Renal cortex interstitium (tissue), 15 donors: ENCODE results near the gene ARID4B. TPM values are rescaled to one million over a fixed set of nuclear protein-coding genes. Genes with fewer than 3 reads are reported as not detected.
"Not testable (repeated sequence)": the region's sequence is repeated elsewhere in the genome, so short reads cannot be mapped to it uniquely, and the experiment has no call there.

Experiments used
- DNase-seq, 11 donors: peaks; one replicate each; pipeline ENCODE4 v3.0.0-alpha.2; 2013; ENCODE audit warnings: low read depth in 9 of 11, low spot score in 4 of 11; ENCODE audit errors: extremely low read depth in 1 of 11
- long read RNA-seq, 16 experiments: transcript quantifications; one replicate each; lab custom pipeline, GENCODE V29; 2026
- polyA plus RNA-seq, 3 donors: library from polyadenylated mRNA; unstranded; fragments of 120-200 nt; gene quantifications; one replicate each; pipeline ENCODE4 v1.2.1, GENCODE V29; 2013; ENCODE audit not compliant: insufficient read length in 3 of 3

ARID4B gene, protein sequence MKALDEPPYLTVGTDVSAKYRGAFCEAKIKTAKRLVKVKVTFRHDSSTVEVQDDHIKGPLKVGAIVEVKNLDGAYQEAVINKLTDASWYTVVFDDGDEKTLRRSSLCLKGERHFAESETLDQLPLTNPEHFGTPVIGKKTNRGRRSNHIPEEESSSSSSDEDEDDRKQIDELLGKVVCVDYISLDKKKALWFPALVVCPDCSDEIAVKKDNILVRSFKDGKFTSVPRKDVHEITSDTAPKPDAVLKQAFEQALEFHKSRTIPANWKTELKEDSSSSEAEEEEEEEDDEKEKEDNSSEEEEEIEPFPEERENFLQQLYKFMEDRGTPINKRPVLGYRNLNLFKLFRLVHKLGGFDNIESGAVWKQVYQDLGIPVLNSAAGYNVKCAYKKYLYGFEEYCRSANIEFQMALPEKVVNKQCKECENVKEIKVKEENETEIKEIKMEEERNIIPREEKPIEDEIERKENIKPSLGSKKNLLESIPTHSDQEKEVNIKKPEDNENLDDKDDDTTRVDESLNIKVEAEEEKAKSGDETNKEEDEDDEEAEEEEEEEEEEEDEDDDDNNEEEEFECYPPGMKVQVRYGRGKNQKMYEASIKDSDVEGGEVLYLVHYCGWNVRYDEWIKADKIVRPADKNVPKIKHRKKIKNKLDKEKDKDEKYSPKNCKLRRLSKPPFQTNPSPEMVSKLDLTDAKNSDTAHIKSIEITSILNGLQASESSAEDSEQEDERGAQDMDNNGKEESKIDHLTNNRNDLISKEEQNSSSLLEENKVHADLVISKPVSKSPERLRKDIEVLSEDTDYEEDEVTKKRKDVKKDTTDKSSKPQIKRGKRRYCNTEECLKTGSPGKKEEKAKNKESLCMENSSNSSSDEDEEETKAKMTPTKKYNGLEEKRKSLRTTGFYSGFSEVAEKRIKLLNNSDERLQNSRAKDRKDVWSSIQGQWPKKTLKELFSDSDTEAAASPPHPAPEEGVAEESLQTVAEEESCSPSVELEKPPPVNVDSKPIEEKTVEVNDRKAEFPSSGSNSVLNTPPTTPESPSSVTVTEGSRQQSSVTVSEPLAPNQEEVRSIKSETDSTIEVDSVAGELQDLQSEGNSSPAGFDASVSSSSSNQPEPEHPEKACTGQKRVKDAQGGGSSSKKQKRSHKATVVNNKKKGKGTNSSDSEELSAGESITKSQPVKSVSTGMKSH (N-terminal part only)
- polyA plus RNA-seq, result 10 to 100 TPM; 45.7 to 60.4 (median 51.2) TPM
- long read RNA-seq, donor 1, partial matches to known transcripts, result 5 of 6 reads
- long read RNA-seq, donor 1, other reads (novel, unspliced or antisense), result 0 of 6 reads
- long read RNA-seq, donor 2, partial matches to known transcripts, result 7 of 11 reads
- long read RNA-seq, donor 2, other reads (novel, unspliced or antisense), result 0 of 11 reads
- long read RNA-seq, donor 3, partial matches to known transcripts, result 37 of 38 reads
- long read RNA-seq, donor 3, other reads (novel, unspliced or antisense), result 0 of 38 reads
- long read RNA-seq, donor 4, partial matches to known transcripts, result 15 of 18 reads
- long read RNA-seq, donor 4, other reads (novel, unspliced or antisense), result 0 of 18 reads
- long read RNA-seq, donor 5, result 0 reads
- long read RNA-seq, donor 6, partial matches to known transcripts, result 45 of 48 reads
- long read RNA-seq, donor 6, other reads (novel, unspliced or antisense), result 0 of 48 reads
- long read RNA-seq, donor 7, partial matches to known transcripts, result 33 of 36 reads
- long read RNA-seq, donor 7, other reads (novel, unspliced or antisense), result 0 of 36 reads
- long read RNA-seq, donor 8, partial matches to known transcripts, result 16 of 17 reads
- long read RNA-seq, donor 8, other reads (novel, unspliced or antisense), result 0 of 17 reads
- long read RNA-seq, donor 9, partial matches to known transcripts, result 0 of 2 reads
- long read RNA-seq, donor 9, other reads (novel, unspliced or antisense), result 0 of 2 reads
- long read RNA-seq, donor 10, partial matches to known transcripts, result 19 of 20 reads
- long read RNA-seq, donor 10, other reads (novel, unspliced or antisense), result 0 of 20 reads
- long read RNA-seq, donor 11, full-length matches to known transcripts, result 4 of 19 reads
- long read RNA-seq, donor 11, partial matches to known transcripts, result 15 of 19 reads
- long read RNA-seq, donor 11, other reads (novel, unspliced or antisense), result 0 of 19 reads
- long read RNA-seq, donor 12, partial matches to known transcripts, result 5 of 6 reads
- long read RNA-seq, donor 12, other reads (novel, unspliced or antisense), result 0 of 6 reads
- long read RNA-seq, donor 13, full-length matches to known transcripts, result 2 of 29 reads
- long read RNA-seq, donor 13, partial matches to known transcripts, result 27 of 29 reads
- long read RNA-seq, donor 13, other reads (novel, unspliced or antisense), result 0 of 29 reads
- long read RNA-seq, donor 14, full-length matches to known transcripts, result 1 of 6 reads
- long read RNA-seq, donor 14, partial matches to known transcripts, result 5 of 6 reads
- long read RNA-seq, donor 14, other reads (novel, unspliced or antisense), result 0 of 6 reads
- long read RNA-seq, donor 15, partial matches to known transcripts, result 0 of 2 reads
- long read RNA-seq, donor 15, other reads (novel, unspliced or antisense), result 0 of 2 reads
- long read RNA-seq, donor 16, partial matches to known transcripts, result 94 of 99 reads
- long read RNA-seq, donor 16, other reads (novel, unspliced or antisense), result 0 of 99 reads

DNA sequence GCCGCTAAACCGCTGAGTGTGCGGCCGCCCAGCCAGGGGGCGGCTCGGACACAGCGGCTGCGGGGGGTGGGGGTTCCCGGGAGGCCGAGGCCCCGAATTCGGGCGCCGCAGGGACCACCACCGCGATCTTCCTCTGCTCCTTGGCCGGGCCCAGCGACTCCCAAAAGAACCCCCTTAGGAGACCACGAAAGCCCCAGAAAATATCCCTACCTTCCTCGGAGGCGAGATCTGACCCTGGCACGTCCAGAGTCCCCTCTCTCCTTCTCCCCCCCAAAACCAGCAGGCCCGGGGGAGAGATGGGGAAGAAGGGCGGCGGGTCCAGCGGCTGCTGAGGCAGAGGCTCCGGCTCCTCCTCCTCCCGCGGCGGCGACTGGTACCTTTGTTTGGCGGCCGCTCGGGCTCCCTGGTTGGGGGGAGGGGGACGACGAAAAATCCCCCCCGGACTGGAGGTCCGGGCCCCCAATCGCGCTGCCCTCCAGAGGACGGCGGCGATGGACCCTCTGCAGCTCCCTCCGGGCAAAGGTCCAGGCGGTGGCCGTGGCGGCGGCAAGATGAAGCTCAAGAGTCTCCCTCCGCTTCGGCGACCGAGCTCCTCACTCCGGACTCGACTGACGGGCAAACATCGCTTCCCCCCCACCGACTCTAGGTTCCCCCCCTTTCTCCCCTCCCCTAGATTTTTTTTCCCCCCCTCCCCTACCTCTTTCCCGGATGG lies at the start of gene ARID4B:
Gene ARID4B, minus strand, starts transcription at position 621 of the 712 bp plus-strand sequence. CDS start 1,260 bp downstream, outside the sequence.
- DNase-seq, result peak in 4 of 11 donors; percentile 27 to 50 (median 40)

DNA sequence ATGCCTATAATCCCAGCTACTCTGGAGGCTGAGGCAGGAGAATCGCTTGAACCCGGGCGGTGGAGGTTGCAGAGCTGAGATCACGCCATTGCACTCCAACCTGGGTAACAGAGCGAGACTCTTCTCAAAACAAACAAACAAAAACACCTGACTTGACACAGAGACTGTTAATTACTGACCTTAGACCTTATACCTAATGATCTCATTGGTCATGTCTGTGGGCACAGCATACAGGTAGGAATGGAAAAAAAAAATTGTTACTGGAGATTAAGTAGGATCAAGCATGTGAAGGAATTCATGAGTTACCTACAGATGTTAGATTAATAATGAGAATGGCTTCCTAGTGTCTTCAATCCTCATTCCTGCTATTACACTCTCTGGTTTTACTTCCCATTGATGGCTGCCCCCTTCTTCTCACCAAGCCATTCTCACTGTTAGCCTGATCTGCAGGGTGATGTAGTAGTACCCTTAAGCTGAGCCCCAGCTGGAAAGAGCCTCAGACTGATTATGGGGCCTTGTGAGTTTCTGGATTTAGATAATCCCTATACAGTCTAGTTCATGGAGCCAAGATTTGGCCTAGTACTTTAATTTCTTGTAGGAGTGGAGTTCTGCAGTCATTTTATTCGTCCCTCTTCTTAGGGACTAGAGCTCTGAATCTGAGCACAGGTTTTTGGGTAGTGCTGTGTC lies 48.1 kb upstream of the ARID4B start:
- no peak for DNase-seq

DNA sequence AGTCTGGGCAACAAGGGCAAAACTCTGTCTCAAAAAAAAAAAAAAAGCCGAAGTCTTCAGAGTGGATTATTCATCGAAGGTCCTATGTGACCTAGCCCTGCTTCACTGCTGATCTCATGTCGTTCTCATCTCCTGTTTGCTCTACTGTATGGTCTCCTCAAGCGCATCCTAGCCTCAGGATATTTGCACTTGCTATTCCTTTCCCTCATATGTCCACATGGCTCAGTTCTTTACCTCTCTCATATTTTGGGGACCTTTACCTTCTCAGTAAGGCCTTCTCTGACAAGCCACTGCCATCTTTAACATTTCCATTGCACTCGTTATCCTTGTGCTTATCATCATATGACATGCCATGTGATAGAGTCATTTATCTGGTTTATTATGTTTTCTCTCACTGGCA lies 41.8 kb upstream of the ARID4B start:
- DNase-seq, result no peak

DNA sequence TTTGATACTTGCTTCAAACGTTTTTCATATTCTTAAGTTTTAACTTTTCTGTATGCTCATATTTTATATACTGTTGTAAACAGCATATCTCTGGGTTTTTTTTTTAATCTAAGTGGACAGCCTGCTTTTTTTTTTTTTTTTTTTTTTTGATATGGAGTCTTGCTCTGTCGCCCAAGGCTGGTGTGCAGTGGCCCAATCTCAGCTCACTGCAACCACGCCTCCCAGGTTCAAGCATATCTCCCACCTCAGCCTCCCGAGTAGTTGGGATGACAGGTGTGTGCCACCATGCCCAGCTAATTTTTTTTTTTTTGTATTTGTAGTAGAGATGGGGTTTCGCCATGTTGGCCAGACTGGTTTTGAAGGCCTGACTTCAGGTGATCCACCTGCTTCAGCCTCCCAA lies 40.4 kb upstream of the ARID4B start:
- no peak for DNase-seq

DNA sequence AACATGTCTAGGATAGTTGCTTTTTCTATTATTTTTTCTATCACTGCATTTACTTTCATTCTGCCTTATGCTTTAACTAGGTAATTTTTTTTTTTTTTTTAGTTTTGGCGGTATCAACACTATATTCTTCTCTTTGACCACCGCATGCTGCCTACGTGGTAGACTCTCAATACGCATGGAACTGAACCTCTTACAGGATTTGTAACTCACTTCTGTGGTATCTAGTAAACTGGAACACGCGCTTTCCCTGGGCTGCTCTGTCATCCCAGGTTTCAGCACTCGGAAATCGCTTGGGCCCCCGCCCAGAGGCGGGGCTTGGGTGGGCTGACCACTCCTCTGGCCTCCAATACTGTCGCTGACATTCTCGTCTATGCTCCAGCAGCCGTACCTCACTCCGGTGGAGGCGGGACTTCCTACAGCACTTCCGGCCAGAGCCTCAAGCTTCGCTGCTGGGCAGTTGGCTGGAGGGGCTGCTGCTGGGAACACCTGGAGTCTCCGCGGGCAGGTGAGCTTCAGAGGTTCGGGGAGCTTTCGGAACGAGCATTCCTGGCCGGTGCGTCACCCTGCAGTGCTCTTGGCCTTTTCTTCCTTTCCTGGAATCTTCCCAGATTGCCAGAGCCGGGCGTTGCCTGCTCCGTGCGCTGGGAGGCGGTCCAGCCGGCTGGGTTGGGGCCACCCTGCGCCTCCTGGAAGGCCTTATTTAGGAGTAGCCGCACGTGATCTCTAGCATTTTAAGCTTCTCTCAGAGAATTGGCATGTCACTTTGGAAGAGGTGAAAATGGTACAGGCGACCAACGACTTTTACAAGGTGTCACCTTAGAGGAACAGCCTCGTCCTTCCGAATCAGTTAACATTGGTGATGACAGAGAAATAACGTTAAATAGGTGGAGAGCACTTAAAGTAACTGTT lies 39.3 kb upstream of the ARID4B start, which contains the start of gene TBCE:
Gene TBCE, plus strand, starts transcription at position 428 of the 909 bp plus-strand sequence. CDS start 12,623 bp downstream, outside the sequence.
- DNase-seq, result peak; percentile 90 to 97 (median 96)

DNA sequence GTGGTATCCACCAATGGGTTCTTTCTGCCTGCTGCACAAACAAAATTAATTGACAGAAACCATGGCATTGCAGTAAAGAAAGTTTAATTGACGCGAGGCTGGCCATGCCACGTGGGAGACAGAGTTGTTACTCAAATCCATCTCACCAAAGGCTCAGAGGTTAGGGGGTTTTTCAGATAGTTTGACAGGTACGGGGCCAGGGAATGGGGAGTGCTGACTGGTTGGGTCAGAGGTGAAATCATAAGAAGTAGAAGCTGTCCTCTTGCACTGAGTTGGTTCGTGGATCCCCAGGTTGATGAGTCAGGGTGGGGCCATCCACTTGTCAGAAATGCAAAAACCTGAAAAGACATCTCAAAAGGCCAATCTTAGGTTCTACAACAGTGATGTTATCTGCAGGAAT lies 38.3 kb upstream of the ARID4B start:
- no peak for DNase-seq

DNA sequence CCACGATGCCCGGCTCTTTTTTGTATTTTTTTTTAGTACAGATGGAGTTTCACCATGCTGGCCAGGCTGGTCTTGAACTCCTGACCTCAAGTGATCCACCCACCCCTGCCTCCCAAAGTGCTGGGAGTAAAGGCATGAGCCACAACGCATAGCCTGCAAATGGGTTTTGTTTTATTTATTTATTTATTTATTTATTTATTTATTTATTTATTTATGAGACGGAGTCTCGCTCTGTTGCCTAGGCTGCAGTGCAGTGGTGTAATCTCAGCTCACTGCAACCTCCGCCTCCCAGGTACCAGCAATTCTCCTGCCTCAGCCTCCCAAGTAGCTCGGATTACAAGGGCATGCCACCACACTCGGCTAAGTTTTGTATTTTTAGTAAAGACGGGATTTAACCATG lies 36.2 kb upstream of the ARID4B start:
- DNase-seq, result not testable (repeated sequence)

DNA sequence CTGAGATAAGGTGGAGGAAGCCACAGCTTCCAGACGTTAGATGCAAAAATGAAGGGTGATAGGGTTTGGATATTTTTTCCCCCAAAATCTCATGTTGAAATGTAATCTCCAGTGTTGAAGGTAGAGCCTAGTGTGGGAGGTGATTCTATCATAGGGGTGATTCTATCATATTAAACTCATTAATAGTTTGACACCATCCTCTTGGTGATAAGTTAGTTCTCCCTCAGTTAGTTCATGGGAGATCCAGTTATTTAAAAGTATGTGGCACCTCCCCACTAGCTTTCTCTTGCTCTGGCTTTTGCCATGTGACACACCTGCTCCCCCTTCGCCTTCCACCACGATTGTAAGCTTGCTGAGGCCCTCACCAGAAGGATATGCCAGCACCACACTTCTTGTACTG lies 30.9 kb upstream of the ARID4B start:
- no peak for DNase-seq

DNA sequence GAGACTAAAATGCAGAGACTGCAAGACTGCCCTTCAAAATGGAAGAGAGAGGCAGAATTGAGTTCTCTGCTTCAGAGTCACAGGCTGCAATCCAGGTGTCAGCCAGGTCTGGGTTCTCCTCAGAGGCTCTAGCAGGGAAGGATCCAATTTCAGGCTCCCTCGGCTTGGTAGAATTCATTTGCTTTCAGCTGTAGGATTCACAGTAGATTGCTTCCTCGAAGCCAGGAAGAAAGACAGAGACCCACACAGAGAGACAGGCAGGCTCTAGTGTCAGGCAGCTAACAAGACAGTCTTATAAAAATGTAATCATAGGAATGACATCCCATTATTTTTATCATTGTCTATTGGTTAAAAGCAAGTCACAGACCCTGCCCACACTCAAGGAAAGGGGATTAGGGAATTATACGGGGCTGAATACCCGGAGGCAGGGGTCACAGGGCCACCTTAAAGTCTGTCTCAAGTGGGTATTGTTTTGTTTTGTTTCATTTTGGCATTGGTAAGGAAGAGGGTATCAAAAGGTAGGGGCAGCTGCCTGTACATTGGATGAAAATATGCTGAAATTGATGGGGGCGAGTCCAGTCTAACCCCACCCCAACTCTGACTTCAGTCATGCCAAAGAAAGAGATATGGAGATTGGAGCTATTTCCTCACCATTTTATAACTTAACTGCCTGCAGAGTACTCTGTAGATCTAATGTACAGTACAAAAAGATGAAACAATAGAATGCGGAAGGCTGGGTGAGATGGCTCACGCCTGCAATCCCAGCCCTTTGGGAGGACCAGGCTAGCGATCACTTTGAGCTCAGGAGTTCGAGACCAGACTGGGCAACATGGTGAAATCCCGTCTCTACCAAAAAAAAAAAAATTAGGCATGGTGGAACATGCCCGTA lies 29.8 kb upstream of the ARID4B start:
- DNase-seq, result peak in 4 of 11 donors; percentile 1 to 29 (median 12)

DNA sequence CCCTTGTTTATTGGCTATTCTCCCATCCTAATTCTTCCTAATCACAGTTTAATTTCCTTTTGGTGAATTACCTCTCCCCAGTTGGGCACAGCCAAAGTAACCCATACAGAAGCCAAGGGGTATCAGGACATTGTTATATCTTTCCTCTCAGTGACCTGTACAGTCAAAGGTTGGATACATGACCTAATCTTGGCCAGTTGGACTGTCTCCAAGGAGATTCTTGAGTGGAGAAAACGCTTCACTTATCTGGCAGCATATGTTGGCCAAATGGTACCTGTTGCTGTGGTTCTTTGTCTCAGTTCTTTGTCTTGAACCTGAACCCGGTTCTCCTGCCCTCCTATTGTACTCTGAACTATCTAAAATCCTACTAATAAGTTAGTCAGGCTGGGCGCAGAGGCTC lies 23.9 kb upstream of the ARID4B start:
- DNase-seq, result no peak

DNA sequence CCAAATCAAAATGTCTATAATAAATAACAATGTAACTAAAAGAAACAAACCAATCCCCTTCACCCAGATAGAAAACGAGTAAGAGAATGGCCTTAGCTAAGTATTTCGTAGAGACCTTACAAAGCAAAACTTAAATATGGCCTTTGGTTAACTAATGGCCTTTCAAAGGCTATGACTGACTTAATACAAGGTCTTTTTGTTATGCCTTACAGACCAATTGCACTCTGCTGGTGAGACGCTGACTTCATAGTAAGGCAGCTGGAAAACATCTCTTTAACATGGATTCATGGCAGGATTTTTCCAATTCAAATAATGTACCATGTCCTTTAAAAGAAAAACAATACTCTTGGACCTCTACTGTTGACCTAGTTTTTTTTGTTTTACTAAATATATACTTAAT lies 23.5 kb upstream of the ARID4B start:
- no peak for DNase-seq

DNA sequence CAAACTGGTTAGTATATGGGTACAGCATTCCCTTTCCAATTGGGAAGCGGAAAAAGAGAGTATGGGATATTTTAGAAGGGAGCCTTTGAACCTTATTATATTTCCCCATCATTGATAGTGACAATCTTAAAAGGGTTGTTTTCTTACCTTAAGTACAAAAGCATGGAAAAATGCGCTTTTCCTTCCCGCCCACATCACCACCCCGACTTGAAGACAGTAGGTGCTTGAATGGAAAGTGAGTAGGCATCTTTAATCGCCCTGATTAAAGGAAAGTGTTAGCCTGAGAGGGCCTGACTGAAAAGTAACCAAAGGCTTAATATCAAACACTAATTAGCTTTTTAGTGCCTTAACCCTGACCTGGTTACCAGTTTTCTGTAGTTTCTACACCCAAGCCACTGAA lies 15.7 kb upstream of the ARID4B start:
- no peak for DNase-seq

DNA sequence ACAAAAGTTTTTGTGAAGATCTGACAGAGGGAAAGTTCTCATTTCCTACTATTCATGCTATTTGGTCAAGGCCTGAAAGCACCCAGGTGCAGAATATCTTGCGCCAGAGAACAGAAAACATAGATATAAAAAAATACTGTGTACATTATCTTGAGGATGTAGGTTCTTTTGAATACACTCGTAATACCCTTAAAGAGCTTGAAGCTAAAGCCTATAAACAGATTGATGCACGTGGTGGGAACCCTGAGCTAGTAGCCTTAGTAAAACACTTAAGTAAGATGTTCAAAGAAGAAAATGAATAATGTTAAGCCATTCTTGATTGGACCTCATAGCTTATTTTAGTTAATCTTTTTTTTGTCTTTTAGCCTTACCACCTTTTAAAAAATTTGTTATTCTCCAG lies 14.5 kb upstream of the ARID4B start:
- DNase-seq, result no peak
